HepG2 (cell line): Measurements from ENCODE around the gene CENPL. TPM values are rescaled to one million over a fixed set of nuclear protein-coding genes. Genes with fewer than 3 reads are reported as not detected.

ENCODE experiments used
- ATAC-seq: fragments of 200-7000 bp; cut with Tn5 transposase; 3 replicates; pipeline ENCODE4 v1.9.1; 2020; ENCODE audit warnings: mild to moderate bottlenecking, moderate library complexity
- BruUV-seq: library from RNA; stranded (reverse); fragments of 400-500 nt; replicated peaks from 2 replicates; lab custom pipeline; 2021; lab: Mats Ljungman, UMichigan
- CTCF ChIA-PET: fragments of 300-600 bp; formaldehyde crosslinking; extraction: SDS; loops from one replicate; lab custom pipeline; 2021; ENCODE audit warnings: low total read pairs, inconsistent platforms, low intra/inter-chr PET ratio; lab: Yijun Ruan, JAX
- POLR2A ChIA-PET: fragments of 350-600 bp; sonication (Branson Sonifier 250); formaldehyde crosslinking; loops from one replicate; lab custom pipeline; 2020; ENCODE audit warnings: antibody characterized with exemption, inconsistent platforms; lab: Yijun Ruan, JAX
- DNase-seq: peaks from one replicate; pipeline ENCODE4 v3.0.0-alpha.2; 2015; ENCODE audit warnings: low spot score
- FAIRE-seq: peaks from 3 replicates; lab custom pipeline; 2011; peaks lifted over from hg19 to GRCh38; lab: Jason Lieb, UNC
- H2AFZ ChIP-seq: one replicate; pipeline ENCODE4 v1.6.1; 2011; ENCODE audit warnings: low read length, inconsistent platforms
- H3K27ac ChIP-seq: fragments of 300-600 bp; 3 replicates; pipeline ENCODE4 v1.8.0; 2011; ENCODE audit warnings: mixed run types, mild to moderate bottlenecking, mixed read lengths, low read length, inconsistent platforms; ENCODE audit not compliant: insufficient read depth; ENCODE audit errors: extremely low read length
- H3K27me3 ChIP-seq, 2 experiments: fragments of 200-600 bp in 1 of 2; 2 replicates in 1 of 2; 3 replicates in 1 of 2; pipeline versions ENCODE4 v1.6.0 to v1.8.0; 2011; ENCODE audit warnings: low read length in 2 of 2, mild to moderate bottlenecking in 2 of 2, moderate library complexity in 2 of 2, inconsistent platforms in 1 of 2; ENCODE audit not compliant: insufficient read depth in 2 of 2, control insufficient read depth in 1 of 2
- H3K36me3 ChIP-seq, 2 experiments: fragments of 200-600 bp in 1 of 2; replicated peaks in 1 of 2; 2 replicates in 1 of 2; 3 replicates in 1 of 2; pipeline versions ENCODE4 v1.5.1 to v1.8.0; 2011; ENCODE audit warnings: low read length in 2 of 2, inconsistent platforms in 1 of 2; ENCODE audit not compliant: insufficient read depth in 2 of 2, control insufficient read depth in 1 of 2
- H3K4me1 ChIP-seq: 2 replicates; pipeline ENCODE4 v1.5.1; 2012; ENCODE audit warnings: low read length, inconsistent platforms; ENCODE audit not compliant: insufficient read depth
- H3K4me2 ChIP-seq: 2 replicates; pipeline ENCODE4 v1.6.0; 2011; ENCODE audit warnings: low read depth, low read length, inconsistent platforms
- H3K4me3 ChIP-seq, 3 experiments: fragments of 200-600 bp in 1 of 3; sonication (generic), shearing (Covaris generic) in 1 of 3; replicated peaks in 1 of 3; 2 replicates each; pipeline ENCODE4 v1.5.1; 2011 to 2016; ENCODE audit warnings: low read length in 3 of 3, inconsistent platforms in 2 of 3, low read depth in 2 of 3, mild to moderate bottlenecking in 2 of 3, control low read depth in 1 of 3, mixed read lengths in 1 of 3; ENCODE audit not compliant: insufficient read depth in 1 of 3
- H3K79me2 ChIP-seq: one replicate; pipeline ENCODE4 v1.6.1; 2011; ENCODE audit warnings: low read length, inconsistent platforms; ENCODE audit not compliant: insufficient read depth
- H3K9ac ChIP-seq: 2 replicates; pipeline ENCODE4 v1.6.0; 2011; ENCODE audit warnings: mild to moderate bottlenecking, low read depth, low read length, inconsistent platforms; ENCODE audit not compliant: insufficient read depth
- H3K9me3 ChIP-seq: 2 replicates; pipeline ENCODE4 v1.5.1; 2012; ENCODE audit warnings: mild to moderate bottlenecking, low read length
- H4K20me1 ChIP-seq: 2 replicates; pipeline ENCODE4 v1.6.0; 2011; ENCODE audit warnings: inconsistent platforms, mild to moderate bottlenecking, low read length, moderate library complexity; ENCODE audit not compliant: insufficient read depth
- ATF3 ChIP-seq: sonication (generic); formaldehyde crosslinking; IDR thresholded peaks from 2 replicates; pipeline ENCODE4 v1.4.0; 2020; ENCODE audit warnings: missing genetic modification reagents
- ATF5 ChIP-seq: sonication (generic); formaldehyde crosslinking; IDR thresholded peaks from 2 replicates; pipeline ENCODE4 v1.4.0; 2020; ENCODE audit warnings: mild to moderate bottlenecking, low read depth, missing genetic modification reagents
- HIVEP1 ChIP-seq: sonication (generic); formaldehyde crosslinking; IDR thresholded peaks from 2 replicates; pipeline ENCODE4 v1.4.0; 2020; ENCODE audit warnings: mild to moderate bottlenecking, missing genetic modification reagents
- HOXA5 ChIP-seq: sonication (generic); formaldehyde crosslinking; IDR thresholded peaks from 2 replicates; pipeline ENCODE4 v1.4.0; 2020; ENCODE audit warnings: missing genetic modification reagents
- KDM5A ChIP-seq: fragments of 200-600 bp; sonication (generic); IDR thresholded peaks from 2 replicates; pipeline ENCODE4 v1.7.0; 2018; ENCODE audit warnings: antibody characterized with exemption, mild to moderate bottlenecking, low read length, borderline replicate concordance
- MAFK ChIP-seq, 2 experiments: IDR thresholded peaks in 1 of 2; conservative IDR thresholded peaks in 1 of 2; 2 replicates each; pipeline ENCODE4 v1.6.1; 2011; ENCODE audit warnings: improper control_type of control experiment in 2 of 2, low read length in 2 of 2
- RXRA ChIP-seq: sonication (generic); formaldehyde crosslinking; IDR thresholded peaks from 2 replicates; pipeline ENCODE4 v1.5.1; 2020; ENCODE audit warnings: missing genetic modification reagents
- TRIM22 ChIP-seq: fragments of 450-650 bp; IDR thresholded peaks from 2 replicates; pipeline ENCODE4 v1.6.1; 2017
- UBTF ChIP-seq: sonication (generic); formaldehyde crosslinking; IDR thresholded peaks from 2 replicates; pipeline ENCODE4 v1.4.0; 2020; ENCODE audit warnings: mild to moderate bottlenecking, missing genetic modification reagents
- ZNF18 ChIP-seq: sonication (generic); formaldehyde crosslinking; IDR thresholded peaks from 2 replicates; pipeline ENCODE4 v1.8.0; 2022; ENCODE audit warnings: mild to moderate bottlenecking, missing genetic modification reagents; ENCODE audit not compliant: insufficient replicate concordance
- ZNF512B ChIP-seq: sonication (generic); formaldehyde crosslinking; IDR thresholded peaks from 2 replicates; pipeline ENCODE4 v1.5.1; 2020; ENCODE audit warnings: missing genetic modification reagents, mild to moderate bottlenecking, borderline replicate concordance
- ZNF768 ChIP-seq: sonication (generic); formaldehyde crosslinking; IDR thresholded peaks from 2 replicates; pipeline ENCODE4 v1.4.0; 2020; ENCODE audit warnings: missing genetic modification reagents
- ZNF891 ChIP-seq: sonication (generic); formaldehyde crosslinking; IDR thresholded peaks from 2 replicates; pipeline ENCODE4 v1.5.0; 2020; ENCODE audit warnings: mild to moderate bottlenecking, missing genetic modification reagents
- WGBS: methylation state at CpG from one replicate; pipeline ENCODE4 v1.1.6; 2017; ENCODE audit warnings: low lambda C conversion rate; 5-methylcytosine and 5-hydroxymethylcytosine counted together
- in situ Hi-C: cut with HindIII; loops from 2 replicates; pipeline ENCODE4 v1.10.0; 2017; ENCODE audit warnings: low pct_unique_long_range_greater_than_20kb; ENCODE audit not compliant: extremely low pct_ligation_motif_present
- intact Hi-C: fragments of 100-400 bp; cut with micrococcal nuclease; formaldehyde crosslinking; loops from one replicate; pipeline ENCODE4 v1.10.0; 2022; ENCODE audit not compliant: unreplicated experiment
- polyA plus RNA-seq, 8 experiments: library from polyadenylated mRNA; depleted of rRNA in 3 of 8; stranded (reverse) in 7 of 8; unstranded in 1 of 8; fragments of >200 nt; fragmentation: Illumina TruSeq in 4 of 8; extraction: Trizol in 4 of 8; gene quantifications; 2 replicates each; pipeline versions ENCODE4 v1.2.1 to v1.2.3, GENCODE V29; 2011 to 2016; ENCODE audit warnings: low read depth in 4 of 8, missing spikeins in 1 of 8, mixed read lengths in 1 of 8; ENCODE audit not compliant: insufficient read depth in 1 of 8
- total RNA-seq, 5 experiments: library from RNA; depleted of rRNA; stranded (reverse); fragments of >200 nt; fragmentation: Illumina TruSeq; extraction: Trizol; gene quantifications; 2 replicates each; pipeline ENCODE4 v1.2.3, GENCODE V29; 2016; ENCODE audit warnings: low read depth in 1 of 5

The CENPL gene
- total and polyA plus RNA-seq, 2 of the 13 experiments (the other 11 are each of a cell fraction or from before 2014, with no cell fraction given) = 4.4 to 14.2 TPM

GRCh38 chr1:173823781-173824314 is 835 bp downstream of the CENPL start:
- ATAC-seq (peak; percentile 81), DNase-seq (peak; percentile 2), FAIRE-seq (no peak)
- no peaks in the 10 kb centered on the region for H3K36me3 ChIP-seq
- peaks cover 40% of the 10 kb centered on the region for H3K79me2 ChIP-seq
- peak overlapping the region; percentile 93 for H2AFZ ChIP-seq
- peak overlapping the region; percentile 89 for H3K27ac ChIP-seq
- POLR2A ChIA-PET = interaction anchor here (0.8 to 3.2 kb wide), 4 partner anchors 30 to 347 kb away, joined by 3 to 20 read pairs (median 6); partner anchors contain the start of genes GAS5, KLHL20, PRDX6 and ZBTB37
- WGBS = 1% methylated on average over 12 of the region's 25 CpGs
- H4K20me1 ChIP-seq = no peaks in the 10 kb centered on the region
- peaks cover 45% of the 10 kb centered on the region for H3K4me1 ChIP-seq
- BruUV-seq = TSS peak; percentile 65
- CTCF ChIA-PET = interaction anchor here (1.0 kb wide), 1 partner anchor 133 kb away, joined by 3 read pairs; no protein-coding TSS in a partner anchor
- H3K9ac ChIP-seq = peak overlapping the region; percentile 87
- peak overlapping the region; percentile 69 to 99 (median 80) for H3K4me3 ChIP-seq
- no peaks in the 10 kb centered on the region for H3K9me3 ChIP-seq
- in situ Hi-C loops (loop anchor here (5.0 to 10.0 kb wide), 2 partner anchors 109 to 402 kb away; partner anchors contain the start of gene KLHL20), intact Hi-C loops (loop anchor here (1.0 to 10.0 kb wide), 5 partner anchors 109 to 1079 kb away; no protein-coding TSS in a partner anchor)
- H3K27me3 ChIP-seq = no peaks in the 10 kb centered on the region; a peak in 1 of 5 replicates
- peak overlapping the region; percentile 79 for H3K4me2 ChIP-seq
- TF ChIP-seq HIVEP1 = no peak
- peak; percentile 14 for TF ChIP-seq ZNF18 (CRISPR knock-in tag)
- TF ChIP-seq HOXA5 (CRISPR knock-in tag) = no peak
- 0 out of 2 replicates have a peak, but pooled peaks have one; percentile 43 for TF ChIP-seq ATF5 (CRISPR knock-in tag)
- TF ChIP-seq ATF3 = peak; percentile 54; the same call in 1 of the 2 replicates
- TF ChIP-seq MAFK (conservative IDR thresholded peaks at IDR 0.05 in 1 of 2, IDR thresholded peaks at IDR 0.05 in 1 of 2; ENCODE audit: low read length in 2 of 2) = peak in 1 of 2 experiments; percentile 16; a peak in 1 of 4 replicates
- TF ChIP-seq ZNF512B (CRISPR knock-in tag) = no peak
- peak; percentile 24; the same call in 1 of the 2 replicates for TF ChIP-seq RXRA
- no peak for TF ChIP-seq TRIM22
- 0 out of 2 replicates have a peak, but pooled peaks have one; percentile 17 for TF ChIP-seq ZNF768 (CRISPR knock-in tag)
- peak; percentile 77 for TF ChIP-seq KDM5A
- 0 out of 2 replicates have a peak, but pooled peaks have one; percentile 7 for TF ChIP-seq ZNF891 (CRISPR knock-in tag)
- no peak for TF ChIP-seq UBTF
